ENCODE measurements around the gene CCDC183.
"Not testable (repeated sequence)": the region's sequence is repeated elsewhere in the genome, so short reads cannot be mapped to it uniquely, and the experiment has no call there.

The CCDC183 gene

GRCh38 chr9:136824496-136825225, 28.5 kb downstream of the CCDC183 start:
- DNase-seq (ENCODE audit: low read depth, low spot score) = no peak

GRCh38 chr9:136825295-136826187, 29.4 kb downstream of the CCDC183 start:
- DNase-seq (ENCODE audit: low read depth, low spot score) = no peak

GRCh38 chr9:136826188-136826541, 30.0 kb downstream of the CCDC183 start:
- DNase-seq (ENCODE audit: low read depth, low spot score) = no peak

- DNase-seq (ENCODE audit: low read depth, low spot score) = no peak
These were observed 30.8 kb downstream of the CCDC183 start for GRCh38 chr9:136826703-136827582.

DNA sequence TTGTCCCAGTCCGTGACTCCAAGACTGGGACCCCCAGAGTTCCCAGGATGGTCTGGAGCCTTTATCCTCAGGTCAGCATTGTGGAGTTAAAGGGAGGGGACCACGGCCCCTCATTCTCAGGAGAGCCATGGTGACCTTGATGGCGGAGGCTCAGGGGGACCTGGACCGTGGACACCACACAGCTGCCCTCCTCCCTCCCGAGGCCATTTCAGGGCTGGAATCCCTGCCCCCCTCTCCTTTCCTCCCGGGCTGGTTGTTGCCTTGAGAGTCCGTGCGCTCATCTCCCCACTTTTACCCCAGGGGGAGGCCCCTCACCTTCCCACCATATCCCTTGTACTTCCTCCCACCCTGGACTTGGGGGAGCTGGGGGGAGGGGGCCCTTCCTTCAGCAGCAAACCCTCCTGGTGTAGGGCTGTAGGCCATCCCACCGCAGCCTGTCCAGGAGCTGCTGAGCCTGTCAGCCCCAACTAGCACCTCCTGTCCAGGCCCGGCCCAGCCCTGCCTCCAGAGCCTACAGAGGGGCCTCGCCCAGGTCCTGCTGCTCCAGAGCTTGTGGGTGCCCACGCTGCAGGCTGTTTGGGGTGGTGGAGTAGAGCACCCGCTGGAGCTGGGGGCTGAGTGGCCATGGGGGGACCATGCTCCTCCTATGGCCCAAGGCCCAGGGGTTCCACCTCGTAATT, 31.8 kb downstream of the CCDC183 start:
- no peak for DNase-seq (ENCODE audit: low read depth, low spot score)

DNA sequence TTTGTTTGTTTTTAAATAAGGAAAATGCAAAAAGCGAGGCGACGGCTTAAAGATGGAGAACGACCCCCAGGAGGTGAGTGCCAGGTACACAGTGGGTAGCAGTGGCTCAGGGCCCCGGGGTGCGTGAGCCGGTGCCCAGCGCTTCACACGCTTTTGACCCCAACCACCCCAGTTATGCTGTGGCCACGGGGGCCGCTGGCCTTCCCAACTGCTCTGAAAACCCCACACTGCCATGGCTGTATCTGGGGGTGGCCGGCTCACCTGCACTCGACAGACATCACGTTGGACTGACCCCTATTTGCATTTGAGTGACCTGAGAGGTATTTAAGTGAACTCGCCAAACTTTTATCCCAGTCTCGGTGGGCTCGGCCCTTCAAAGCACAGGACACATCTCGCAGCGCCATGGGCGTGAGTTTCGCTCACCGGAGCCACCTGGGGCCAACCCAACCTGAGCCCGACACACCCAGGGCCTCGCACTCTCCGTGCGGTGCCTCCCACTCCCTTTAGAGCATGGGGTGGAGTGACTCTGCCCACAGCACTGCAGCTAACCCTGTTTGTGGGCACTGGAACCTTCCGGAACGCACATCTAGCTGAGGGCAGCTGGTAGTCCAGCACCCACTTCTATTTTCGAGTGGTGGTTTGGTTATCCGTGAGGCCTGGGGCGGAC, 32.5 kb downstream of the CCDC183 start:
- no peak for DNase-seq (ENCODE audit: low read depth, low spot score)

- no peak for DNase-seq (ENCODE audit: low read depth, low spot score)
These were observed 33.3 kb downstream of the CCDC183 start for GRCh38 chr9:136829412-136829811.

DNA sequence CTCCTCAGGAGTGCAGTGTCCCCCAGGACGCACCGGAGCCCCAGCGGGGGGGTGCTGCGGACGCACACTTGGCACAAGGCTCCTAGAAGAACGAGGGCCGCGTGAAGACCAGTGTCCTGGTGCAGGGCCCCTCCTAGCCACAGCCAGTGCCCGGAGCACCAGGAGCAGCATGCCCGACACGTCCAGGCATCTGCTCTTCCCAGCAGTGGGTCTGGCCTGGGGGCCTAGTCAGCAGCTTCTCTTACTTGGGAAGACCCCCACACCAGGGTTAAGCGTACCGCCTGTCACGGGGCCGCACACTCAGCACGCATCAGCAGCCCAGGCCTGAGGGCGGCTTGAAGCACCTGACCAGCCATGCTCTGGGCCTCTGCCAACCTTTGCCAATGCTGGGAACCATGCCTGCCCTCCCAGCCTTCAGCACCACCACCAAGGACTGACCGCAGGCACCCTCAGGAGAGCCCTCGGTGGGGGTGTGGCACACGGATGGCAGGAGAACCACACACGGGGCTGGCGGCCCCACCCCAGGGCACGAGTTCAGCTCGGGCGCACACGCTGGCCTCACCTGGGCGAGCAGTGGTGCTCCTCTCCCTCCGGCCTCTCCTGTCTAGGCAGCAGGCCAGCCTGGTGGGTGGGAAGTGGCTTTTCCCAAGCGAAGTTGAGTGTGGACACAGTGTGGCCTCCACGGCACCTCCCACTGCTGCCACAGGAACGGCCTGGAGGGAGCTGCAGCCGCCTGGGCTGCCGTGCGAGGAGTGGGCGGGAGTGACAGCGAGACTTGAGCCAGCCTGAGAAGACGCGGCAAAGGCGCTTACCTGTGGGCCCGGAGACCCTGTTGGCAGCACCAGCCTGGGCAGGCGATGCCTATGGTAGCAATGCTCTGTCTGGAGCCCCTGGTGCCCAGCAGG, 34.1 kb downstream of the CCDC183 start:
- DNase-seq (ENCODE audit: low read depth, low spot score) = no peak

GRCh38 chr9:136831002-136831719, 35.0 kb downstream of the CCDC183 start:
- DNase-seq (ENCODE audit: low read depth, low spot score) = no peak

GRCh38 chr9:136831720-136832104, 35.6 kb downstream of the CCDC183 start:
- DNase-seq (ENCODE audit: low read depth, low spot score) = no peak

GRCh38 chr9:136832581-136832980, 36.4 kb downstream of the CCDC183 start:
- no peak for DNase-seq (ENCODE audit: low read depth, low spot score)

- DNase-seq (ENCODE audit: low read depth, low spot score) = not testable (repeated sequence)
These were observed 37.4 kb downstream of the CCDC183 start for GRCh38 chr9:136833381-136834048.

DNA sequence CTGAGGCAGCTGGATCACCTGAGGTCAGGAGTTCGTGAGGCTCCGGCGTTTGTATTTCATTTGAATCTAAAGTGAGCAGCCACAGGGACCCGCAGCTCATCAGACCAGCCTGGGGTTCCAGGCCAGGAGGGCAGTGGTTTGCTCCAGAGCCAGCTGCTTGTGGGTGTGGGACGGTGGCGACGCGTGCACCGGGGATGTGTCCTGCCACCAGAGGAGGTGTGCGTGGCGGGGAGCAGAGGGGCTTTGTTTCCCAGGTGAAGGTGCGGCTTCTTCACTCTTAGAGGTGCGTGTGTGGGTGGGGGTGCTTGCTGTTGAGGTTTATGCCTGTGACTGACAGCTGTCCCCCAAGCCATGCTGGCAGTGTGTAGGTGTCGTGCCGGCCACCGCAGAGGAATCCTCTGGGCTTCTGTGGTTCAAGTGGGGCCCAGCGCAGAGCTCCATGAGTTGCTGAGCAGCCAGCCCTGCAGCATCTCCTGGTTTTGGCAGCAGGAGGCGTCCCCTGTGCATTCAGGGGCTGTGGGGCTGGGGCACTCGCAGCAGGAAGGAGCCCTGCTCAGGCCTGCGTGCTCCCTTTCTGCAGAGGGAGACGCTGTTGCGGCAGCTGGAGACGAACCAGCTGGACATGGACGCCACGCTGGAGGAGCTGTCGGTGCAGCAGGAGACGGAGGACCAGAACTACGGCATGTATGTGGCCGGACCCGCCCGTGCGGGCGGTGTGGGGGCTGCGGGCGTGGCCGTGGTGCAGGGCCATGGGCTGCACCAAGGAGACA, 39.2 kb downstream of the CCDC183 start:
- no peak for DNase-seq (ENCODE audit: low read depth, low spot score)

DNA sequence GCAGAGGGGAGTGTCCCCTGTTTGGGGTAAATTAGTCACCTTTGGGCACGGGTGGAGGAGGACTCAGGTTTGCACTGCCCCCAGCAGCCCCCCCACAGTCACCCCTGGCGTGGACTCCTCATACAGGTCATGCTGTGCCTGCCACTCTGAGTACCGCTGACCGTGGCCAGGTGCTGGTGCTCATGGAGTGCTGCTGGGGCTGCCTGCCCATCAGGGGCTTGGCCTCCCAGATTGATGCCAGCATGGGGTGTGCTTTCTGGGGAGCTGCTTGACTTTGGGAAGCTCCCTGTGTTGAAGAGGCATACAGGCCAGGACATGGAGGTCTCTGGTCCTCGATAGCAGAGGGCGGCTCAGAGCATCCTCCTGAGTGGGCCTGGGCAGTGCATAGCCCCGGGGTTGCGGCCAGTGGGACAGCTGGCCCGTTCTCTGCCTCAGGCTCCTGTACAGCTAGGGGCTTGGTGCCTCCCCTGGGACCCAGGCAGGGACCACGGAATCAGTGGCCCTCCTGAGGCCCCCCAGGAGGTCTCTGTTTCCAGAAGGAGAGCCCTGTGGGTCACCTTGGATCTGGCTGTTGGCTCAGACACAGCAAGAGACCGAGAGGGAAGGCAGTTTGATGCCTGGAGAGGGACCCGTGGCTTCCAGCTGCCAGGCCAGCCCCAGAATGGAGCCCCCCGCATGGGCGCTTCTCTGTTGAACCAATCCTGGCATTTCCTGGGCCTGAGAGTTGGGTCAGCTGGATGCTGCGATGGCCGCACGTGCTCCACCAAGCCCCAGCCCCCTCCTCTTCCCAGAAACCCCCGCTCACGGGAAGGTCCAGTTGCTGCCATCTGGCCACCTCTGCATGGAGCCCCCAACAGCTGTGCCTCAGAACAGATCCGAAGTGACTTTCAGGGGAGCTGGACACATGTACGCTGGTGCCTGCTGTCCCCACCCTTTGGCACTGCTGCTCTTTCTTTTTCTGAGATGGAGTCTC, 40.1 kb downstream of the CCDC183 start:
- DNase-seq (ENCODE audit: low read depth, low spot score) = no peak

GRCh38 chr9:136837146-136837855, 41.2 kb downstream of the CCDC183 start:
- no peak for DNase-seq (ENCODE audit: low read depth, low spot score)

- DNase-seq (ENCODE audit: low read depth, low spot score) = not testable (repeated sequence)
These were observed 41.7 kb downstream of the CCDC183 start for GRCh38 chr9:136837856-136838277.

Data from activated naive CD8-positive, alpha-beta T cell treated with anti-CD3 and anti-CD28 coated beads, Interleukin-2, amount 50 U/mL, for 16 hours (primary cell).